Hepatocyte (in vitro differentiated cells): Measurements from ENCODE around the gene IRF3.

Source experiments
- CTCF ChIP-seq: fragments of 200-600 bp; sonication (generic); IDR thresholded peaks from 2 replicates; pipeline ENCODE4 v1.5.1; 2016; ENCODE audit warnings: antibody characterized with exemption, mild to moderate bottlenecking; ENCODE audit not compliant: poor library complexity
- EZH2 ChIP-seq: fragments of 200-600 bp; sonication (generic); IDR thresholded peaks from 2 replicates; pipeline ENCODE4 v1.6.1; 2016; ENCODE audit warnings: antibody characterized with exemption, mild to moderate bottlenecking, borderline replicate concordance
- EZH2phosphoT487 ChIP-seq: fragments of 200-600 bp; sonication (generic); IDR thresholded peaks from one replicate; pipeline ENCODE4 v1.6.1; 2018; ENCODE audit warnings: antibody characterized with exemption, mild to moderate bottlenecking, low read depth, moderate library complexity; ENCODE audit not compliant: unreplicated experiment, severe bottlenecking

- no peak for TF ChIP-seq CTCF
- no peak for TF ChIP-seq EZH2
- no peak for TF ChIP-seq EZH2phosphoT487
Observed at GRCh38 chr19:49657493-49658138, 8.0 kb downstream of the IRF3 start.
